Measurements from ENCODE around the gene CLDND2. TPM values are rescaled to one million over a fixed set of nuclear protein-coding genes. Genes with fewer than 3 reads are reported as not detected.

CLDND2 gene
- total and polyA plus RNA-seq, 10 of the 15 experiments (the other 5 are each of a cell fraction or from before 2014, with no cell fraction given), result 0.24 to 7.1 (median 1.8) TPM; not detected in 1

GRCh38 chr19:51389143-51389542 lies 20.3 kb upstream of the CLDND2 start:
- no peak overlapping the region for H2AFZ ChIP-seq (ENCODE audit: control insufficient read depth, low read depth, low read length)
- H3K4me1 ChIP-seq (ENCODE audit: control insufficient read depth, insufficient read depth, low read length), result peaks cover 9% of the 10 kb centered on the region
- BruUV-seq (replicated peaks), result no TSS peak
- no peaks in the 10 kb centered on the region for H4K20me1 ChIP-seq (ENCODE audit: control insufficient read depth, insufficient read depth)
- 73% methylated on average over 14 of the region's 14 CpGs for WGBS (ENCODE audit: insufficient coverage, insufficient replicate concordance, low lambda C conversion rate, missing lambda C conversion rate)
- TF ChIP-seq MEF2A (IDR thresholded peaks at IDR 0.05; ENCODE audit: insufficient read depth, low read depth, low read length) (no peak), WRNIP1 (IDR thresholded peaks at IDR 0.05; ENCODE audit: borderline replicate concordance, low read depth, low read length) (no peak), NFIC (IDR thresholded peaks at IDR 0.05; ENCODE audit: low read depth, low read length) (no peak), BHLHE40 (IDR thresholded peaks at IDR 0.05; ENCODE audit: borderline replicate concordance in 1 of 2, low read depth in 2 of 2, low read length in 1 of 2) (no peak), KDM1A (IDR thresholded peaks at IDR 0.05; ENCODE audit: borderline replicate concordance) (no peak), SREBF2 (IDR thresholded peaks at IDR 0.05; ENCODE audit: low read length) (no peak), ETV6 (conservative IDR thresholded peaks at IDR 0.05 in 1 of 2, IDR thresholded peaks at IDR 0.05 in 1 of 2; ENCODE audit: borderline replicate concordance in 1 of 2, low read depth in 1 of 2) (no peak), CEBPZ (IDR thresholded peaks at IDR 0.05; ENCODE audit: low read depth, low read length) (no peak), SMARCA5 (IDR thresholded peaks at IDR 0.05) (no peak), FOXM1 (IDR thresholded peaks at IDR 0.05; ENCODE audit: low read depth, low read length) (no peak), STAT1 (conservative IDR thresholded peaks at IDR 0.05) (no peak), ATF3 (IDR thresholded peaks at IDR 0.05; ENCODE audit: borderline replicate concordance, extremely low read depth, low read depth, low read length) (no peak), PML (IDR thresholded peaks at IDR 0.05; ENCODE audit: low read length) (no peak), SUPT20H (IDR thresholded peaks at IDR 0.05; ENCODE audit: borderline replicate concordance, control insufficient read depth, low read depth, low read length) (no peak), HSF1 (IDR thresholded peaks at IDR 0.05; ENCODE audit: low read depth, low read length) (no peak), TBL1XR1 (IDR thresholded peaks at IDR 0.05; ENCODE audit: low read depth, low read length) (no peak), RELA (IDR thresholded peaks at IDR 0.05; ENCODE audit: borderline replicate concordance, partially characterized antibody) (no peak), ZNF622 (IDR thresholded peaks at IDR 0.05) (no peak)
- no peak for ATAC-seq
- ChIA-PET POLR2A (no interaction called here), RAD21 (ENCODE audit: unreplicated experiment) (no interaction called here), CTCF (no interaction called here), SMC1A (ENCODE audit: uncharacterized antibody, unreplicated experiment) (interaction anchor here (0.6 kb wide), 2 partner anchors 7 to 46 kb away, joined by 3 read pairs; no protein-coding TSS in a partner anchor)
- DNase-seq (ENCODE audit: low read depth, low spot score), result no peak
- no peaks in the 10 kb centered on the region for H3K27me3 ChIP-seq (replicated peaks in 1 of 2; ENCODE audit: control insufficient read depth in 2 of 2, insufficient read depth in 2 of 2, low read length in 1 of 2)
- H3K79me2 ChIP-seq (ENCODE audit: control insufficient read depth, insufficient read depth, low read length), result no peaks in the 10 kb centered on the region
- no peaks in the 10 kb centered on the region for H3K36me3 ChIP-seq (ENCODE audit: control insufficient read depth in 2 of 2, insufficient read depth in 2 of 2, low read length in 1 of 2)
- H3K9ac ChIP-seq (ENCODE audit: control insufficient read depth, insufficient read depth, low read length), result no peak overlapping the region
- no peaks in the 10 kb centered on the region for H3K9me3 ChIP-seq (replicated peaks; ENCODE audit: control insufficient read depth, insufficient read depth, low read length)
- no peak overlapping the region for H3K4me2 ChIP-seq (ENCODE audit: control insufficient read depth, insufficient read depth)
- in situ Hi-C loops (cut with MboI), result loop anchor here (25.0 kb wide), 1 partner anchor 1148 kb away; the partner anchor contains the start of gene ZNF808
- FAIRE-seq, result no peak
- H3K4me3 ChIP-seq, result no peak overlapping the region
- intact Hi-C loops (cut with micrococcal nuclease; ENCODE audit: unreplicated experiment), result no loop called here
- no peak overlapping the region for H3K27ac ChIP-seq (ENCODE audit: control insufficient read depth, insufficient read depth)
